C4-2B (cell line): ENCODE data around the gene PER1.

Source experiments
- H3K27ac ChIP-seq: fragments of 450-650 bp; 2 replicates; pipeline ENCODE4 v1.5.1; 2017
- CTCF ChIP-seq: fragments of 450-650 bp; conservative IDR thresholded peaks from 2 replicates; pipeline ENCODE4 v1.5.1; 2017; ENCODE audit warnings: mild to moderate bottlenecking
- ZFX ChIP-seq: fragments of 450-650 bp; IDR thresholded peaks from 2 replicates; pipeline ENCODE4 v1.6.1; 2017

The PER1 gene

GRCh38 chr17:8119581-8120519 lies 32.4 kb downstream of the PER1 start:
- peak overlapping the region; percentile 60 for H3K27ac ChIP-seq
- TF ChIP-seq ZFX (no peak), CTCF (no peak)

- TF ChIP-seq CTCF (peak; percentile 98), ZFX (no peak)
- H3K27ac ChIP-seq, result peak overlapping the region; percentile 73
Observed at GRCh38 chr17:8118769-8119580, 33.2 kb downstream of the PER1 start.

- TF ChIP-seq ZFX (no peak; the same call in 1 of the 2 replicates), CTCF (no peak)
- peak within 1 kb of the TSS; percentile 73 for H3K27ac ChIP-seq
Observed at GRCh38 chr17:8117980-8118768, 34.0 kb downstream of the PER1 start, which contains the start of gene ALOXE3. TSS of gene ALOXE3 (minus strand) at chr17:8118514. CDS start at chr17:8117990, 524 bp downstream.

- H3K27ac ChIP-seq, result peak overlapping the region; percentile 73
Observed at GRCh38 chr17:8117367-8117979, 34.7 kb downstream of the PER1 start.

GRCh38 chr17:8116776-8117175 lies 35.4 kb downstream of the PER1 start:
- H3K27ac ChIP-seq, result no peak overlapping the region
- TF ChIP-seq CTCF (no peak), ZFX (no peak)

More at GRCh38 chr17:8117367-8117979, 34.7 kb downstream of the PER1 start:
- TF ChIP-seq ZFX (no peak), CTCF (no peak)

- TF ChIP-seq ZFX, result no peak
- no peak for TF ChIP-seq CTCF
- H3K27ac ChIP-seq, result no peak overlapping the region
Observed at GRCh38 chr17:8110907-8111306, 41.3 kb downstream of the PER1 start.
